ENCODE results near the gene SAFB2. TPM values are rescaled to one million over a fixed set of nuclear protein-coding genes. Genes with fewer than 3 reads are reported as not detected.

Gene SAFB2
- total and polyA plus RNA-seq, 10 of the 15 experiments (the other 5 are each of a cell fraction or from before 2014, with no cell fraction given) = 4.5 to 89.2 (median 42.9) TPM

DNA sequence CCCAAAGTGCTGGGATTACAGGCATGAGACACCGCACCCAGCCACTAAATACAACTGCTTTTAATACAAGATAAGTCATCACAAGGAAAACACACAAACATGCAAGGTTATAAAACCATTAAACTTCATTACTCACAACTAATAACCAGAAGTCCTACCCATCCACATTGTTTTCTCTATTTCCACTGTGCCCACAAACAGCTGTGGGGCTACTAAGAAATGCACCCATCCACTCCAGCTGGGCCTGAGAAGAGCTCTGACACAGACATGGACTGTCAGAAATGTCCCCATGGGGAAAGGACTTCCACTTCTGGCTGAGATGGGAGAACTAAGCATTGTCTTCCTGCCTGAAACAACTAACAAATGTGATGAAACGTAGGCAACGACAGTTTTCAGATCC is 17.2 kb downstream of the SAFB2 start:
- ATAC-seq (no peak), DNase-seq (ENCODE audit: low read depth, low spot score) (no peak), FAIRE-seq (no peak)
- no peak overlapping the region for H3K4me2 ChIP-seq (ENCODE audit: control insufficient read depth, insufficient read depth)
- H3K27me3 ChIP-seq (replicated peaks in 1 of 2; ENCODE audit: control insufficient read depth in 2 of 2, insufficient read depth in 2 of 2, low read length in 1 of 2) = no peaks in the 10 kb centered on the region
- no peaks in the 10 kb centered on the region for H3K4me1 ChIP-seq (ENCODE audit: control insufficient read depth, insufficient read depth, low read length)
- ChIA-PET RAD21 (ENCODE audit: unreplicated experiment) (no interaction called here), CTCF (interaction anchor here (1.8 kb wide), 1 partner anchor 14 kb away, joined by 4 read pairs; no protein-coding TSS in a partner anchor), POLR2A (interaction anchor here (0.6 kb wide), 1 partner anchor 496 kb away, joined by 3 read pairs; no protein-coding TSS in a partner anchor), SMC1A (ENCODE audit: uncharacterized antibody, unreplicated experiment) (no interaction called here)
- H3K36me3 ChIP-seq (ENCODE audit: control insufficient read depth in 2 of 2, insufficient read depth in 2 of 2, low read length in 1 of 2) = peaks cover 24 to 57% of the 10 kb centered on the region in 2 experiments
- intact Hi-C loops (cut with micrococcal nuclease; ENCODE audit: unreplicated experiment) (no loop called here), in situ Hi-C loops (cut with MboI) (no loop called here)
- WGBS (ENCODE audit: insufficient coverage, insufficient replicate concordance, low lambda C conversion rate, missing lambda C conversion rate) = 100% methylated on average over 3 of the region's 3 CpGs
- H3K9me3 ChIP-seq (replicated peaks; ENCODE audit: control insufficient read depth, insufficient read depth, low read length) = no peaks in the 10 kb centered on the region
- H2AFZ ChIP-seq (ENCODE audit: control insufficient read depth, low read depth, low read length) = no peak overlapping the region
- no peaks in the 10 kb centered on the region; the same call in none of the 2 replicates for H3K79me2 ChIP-seq (ENCODE audit: control insufficient read depth, insufficient read depth, low read length)
- no peaks in the 10 kb centered on the region; the same call in 1 of the 2 replicates for H4K20me1 ChIP-seq (ENCODE audit: control insufficient read depth, insufficient read depth)
- TF ChIP-seq MTA2 (IDR thresholded peaks at IDR 0.05; ENCODE audit: low read depth) (no peak), TCF12 (IDR thresholded peaks at IDR 0.05; ENCODE audit: low read depth, low read length) (no peak), RAD51 (IDR thresholded peaks at IDR 0.05) (no peak), CBX5 (IDR thresholded peaks at IDR 0.05; ENCODE audit: low read depth) (no peak), TAF1 (IDR thresholded peaks at IDR 0.05; ENCODE audit: borderline replicate concordance, low read depth, low read length) (no peak), ZNF217 (IDR thresholded peaks at IDR 0.05) (no peak), ESRRA (IDR thresholded peaks at IDR 0.05; ENCODE audit: low read length) (no peak), GABPA (IDR thresholded peaks at IDR 0.05; ENCODE audit: low read depth) (no peak), ETV6 (conservative IDR thresholded peaks at IDR 0.05 in 1 of 2, IDR thresholded peaks at IDR 0.05 in 1 of 2; ENCODE audit: borderline replicate concordance in 1 of 2, low read depth in 1 of 2) (no peak)
- TF ChIP-seq, protein P1, sequence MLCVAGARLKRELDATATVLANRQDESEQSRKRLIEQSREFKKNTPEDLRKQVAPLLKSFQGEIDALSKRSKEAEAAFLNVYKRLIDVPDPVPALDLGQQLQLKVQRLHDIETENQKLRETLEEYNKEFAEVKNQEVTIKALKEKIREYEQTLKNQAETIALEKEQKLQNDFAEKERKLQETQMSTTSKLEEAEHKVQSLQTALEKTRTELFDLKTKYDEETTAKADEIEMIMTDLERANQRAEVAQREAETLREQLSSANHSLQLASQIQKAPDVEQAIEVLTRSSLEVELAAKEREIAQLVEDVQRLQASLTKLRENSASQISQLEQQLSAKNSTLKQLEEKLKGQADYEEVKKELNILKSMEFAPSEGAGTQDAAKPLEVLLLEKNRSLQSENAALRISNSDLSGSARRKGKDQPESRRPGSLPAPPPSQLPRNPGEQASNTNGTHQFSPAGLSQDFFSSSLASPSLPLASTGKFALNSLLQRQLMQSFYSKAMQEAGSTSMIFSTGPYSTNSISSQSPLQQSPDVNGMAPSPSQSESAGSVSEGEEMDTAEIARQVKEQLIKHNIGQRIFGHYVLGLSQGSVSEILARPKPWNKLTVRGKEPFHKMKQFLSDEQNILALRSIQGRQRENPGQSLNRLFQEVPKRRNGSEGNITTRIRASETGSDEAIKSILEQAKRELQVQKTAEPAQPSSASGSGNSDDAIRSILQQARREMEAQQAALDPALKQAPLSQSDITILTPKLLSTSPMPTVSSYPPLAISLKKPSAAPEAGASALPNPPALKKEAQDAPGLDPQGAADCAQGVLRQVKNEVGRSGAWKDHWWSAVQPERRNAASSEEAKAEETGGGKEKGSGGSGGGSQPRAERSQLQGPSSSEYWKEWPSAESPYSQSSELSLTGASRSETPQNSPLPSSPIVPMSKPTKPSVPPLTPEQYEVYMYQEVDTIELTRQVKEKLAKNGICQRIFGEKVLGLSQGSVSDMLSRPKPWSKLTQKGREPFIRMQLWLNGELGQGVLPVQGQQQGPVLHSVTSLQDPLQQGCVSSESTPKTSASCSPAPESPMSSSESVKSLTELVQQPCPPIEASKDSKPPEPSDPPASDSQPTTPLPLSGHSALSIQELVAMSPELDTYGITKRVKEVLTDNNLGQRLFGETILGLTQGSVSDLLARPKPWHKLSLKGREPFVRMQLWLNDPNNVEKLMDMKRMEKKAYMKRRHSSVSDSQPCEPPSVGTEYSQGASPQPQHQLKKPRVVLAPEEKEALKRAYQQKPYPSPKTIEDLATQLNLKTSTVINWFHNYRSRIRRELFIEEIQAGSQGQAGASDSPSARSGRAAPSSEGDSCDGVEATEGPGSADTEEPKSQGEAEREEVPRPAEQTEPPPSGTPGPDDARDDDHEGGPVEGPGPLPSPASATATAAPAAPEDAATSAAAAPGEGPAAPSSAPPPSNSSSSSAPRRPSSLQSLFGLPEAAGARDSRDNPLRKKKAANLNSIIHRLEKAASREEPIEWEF (IDR thresholded peaks at IDR 0.05; ENCODE audit: insufficient replicate concordance, low read depth, low read length) = no peak
- TF ChIP-seq, protein P2, sequence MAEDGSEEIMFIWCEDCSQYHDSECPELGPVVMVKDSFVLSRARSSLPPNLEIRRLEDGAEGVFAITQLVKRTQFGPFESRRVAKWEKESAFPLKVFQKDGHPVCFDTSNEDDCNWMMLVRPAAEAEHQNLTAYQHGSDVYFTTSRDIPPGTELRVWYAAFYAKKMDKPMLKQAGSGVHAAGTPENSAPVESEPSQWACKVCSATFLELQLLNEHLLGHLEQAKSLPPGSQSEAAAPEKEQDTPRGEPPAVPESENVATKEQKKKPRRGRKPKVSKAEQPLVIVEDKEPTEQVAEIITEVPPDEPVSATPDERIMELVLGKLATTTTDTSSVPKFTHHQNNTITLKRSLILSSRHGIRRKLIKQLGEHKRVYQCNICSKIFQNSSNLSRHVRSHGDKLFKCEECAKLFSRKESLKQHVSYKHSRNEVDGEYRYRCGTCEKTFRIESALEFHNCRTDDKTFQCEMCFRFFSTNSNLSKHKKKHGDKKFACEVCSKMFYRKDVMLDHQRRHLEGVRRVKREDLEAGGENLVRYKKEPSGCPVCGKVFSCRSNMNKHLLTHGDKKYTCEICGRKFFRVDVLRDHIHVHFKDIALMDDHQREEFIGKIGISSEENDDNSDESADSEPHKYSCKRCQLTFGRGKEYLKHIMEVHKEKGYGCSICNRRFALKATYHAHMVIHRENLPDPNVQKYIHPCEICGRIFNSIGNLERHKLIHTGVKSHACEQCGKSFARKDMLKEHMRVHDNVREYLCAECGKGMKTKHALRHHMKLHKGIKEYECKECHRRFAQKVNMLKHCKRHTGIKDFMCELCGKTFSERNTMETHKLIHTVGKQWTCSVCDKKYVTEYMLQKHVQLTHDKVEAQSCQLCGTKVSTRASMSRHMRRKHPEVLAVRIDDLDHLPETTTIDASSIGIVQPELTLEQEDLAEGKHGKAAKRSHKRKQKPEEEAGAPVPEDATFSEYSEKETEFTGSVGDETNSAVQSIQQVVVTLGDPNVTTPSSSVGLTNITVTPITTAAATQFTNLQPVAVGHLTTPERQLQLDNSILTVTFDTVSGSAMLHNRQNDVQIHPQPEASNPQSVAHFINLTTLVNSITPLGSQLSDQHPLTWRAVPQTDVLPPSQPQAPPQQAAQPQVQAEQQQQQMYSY (CRISPR knock-in tag; IDR thresholded peaks at IDR 0.05) = no peak
- no peak overlapping the region for H3K4me3 ChIP-seq
- H3K27ac ChIP-seq (ENCODE audit: control insufficient read depth, insufficient read depth) = no peak overlapping the region
- BruUV-seq (replicated peaks) = no TSS peak
- no peak overlapping the region for H3K9ac ChIP-seq (ENCODE audit: control insufficient read depth, insufficient read depth, low read length)
